Endothelial cell of umbilical vein (primary cell): ENCODE results near the gene MFN2. TPM values are rescaled to one million over a fixed set of nuclear protein-coding genes. Genes with fewer than 3 reads are reported as not detected.
A peak's percentile ranks its signal among the peaks of the same experiment; 100 is the strongest.
"Not testable (repeated sequence)": the region's sequence is repeated elsewhere in the genome, so short reads cannot be mapped to it uniquely, and the experiment has no call there.

Experiments used
- BruUV-seq: library from RNA; stranded (reverse); fragments of 400-500 nt; replicated peaks from 2 replicates; lab custom pipeline; 2021; lab: Mats Ljungman, UMichigan
- CTCF ChIA-PET: fragments of 300-600, 350-600 bp; sonication (Branson Sonifier 250); formaldehyde crosslinking; loops from one replicate; lab custom pipeline; 2021; ENCODE audit warnings: antibody characterized with exemption, inconsistent platforms; lab: Charles Lee
- POLR2A ChIA-PET: fragments of 300-600, 350-600 bp; sonication (Branson Sonifier 250); formaldehyde crosslinking; loops from one replicate; lab custom pipeline; 2021; ENCODE audit warnings: antibody characterized with exemption, inconsistent platforms; lab: Charles Lee
- DNase-seq: peaks from one replicate; pipeline ENCODE4 v3.0.0-alpha.2; 2011; ENCODE audit warnings: low read depth, low spot score
- FAIRE-seq: peaks from 2 replicates; lab custom pipeline; 2011; peaks lifted over from hg19 to GRCh38; lab: Jason Lieb, UNC
- H2AFZ ChIP-seq: 2 replicates; pipeline ENCODE4 v1.6.0; 2012; ENCODE audit warnings: low read depth, low read length, control low read depth, inconsistent platforms
- H3K27ac ChIP-seq: 2 replicates; pipeline ENCODE4 v1.5.1; 2011; ENCODE audit warnings: low read depth, mild to moderate bottlenecking, control low read depth, low read length, moderate library complexity; ENCODE audit not compliant: insufficient read depth
- H3K27me3 ChIP-seq, 2 experiments: 2 replicates each; pipeline versions ENCODE4 v1.6.0 to v1.6.1; 2011; ENCODE audit warnings: low read length in 2 of 2, mixed read lengths in 1 of 2; ENCODE audit not compliant: control insufficient read depth in 2 of 2, insufficient read depth in 2 of 2
- H3K36me3 ChIP-seq, 2 experiments: 2 replicates in 1 of 2; 3 replicates in 1 of 2; pipeline ENCODE4 v1.5.1; 2011; ENCODE audit warnings: low read length in 2 of 2, mild to moderate bottlenecking in 1 of 2, moderate library complexity in 1 of 2; ENCODE audit not compliant: control insufficient read depth in 2 of 2, insufficient read depth in 2 of 2; ENCODE audit errors: extremely low read depth in 1 of 2
- H3K4me1 ChIP-seq: 3 replicates; pipeline ENCODE4 v1.5.1; 2011; ENCODE audit warnings: mild to moderate bottlenecking, low read length; ENCODE audit not compliant: control insufficient read depth, insufficient read depth; ENCODE audit errors: extremely low read depth
- H3K4me2 ChIP-seq: 2 replicates; pipeline ENCODE4 v1.6.1; 2011; ENCODE audit warnings: low read length, control low read depth, mixed read lengths; ENCODE audit not compliant: insufficient read depth
- H3K4me3 ChIP-seq, 3 experiments: fragments of 200-600 bp in 1 of 3; sonication (generic), shearing (Covaris generic) in 1 of 3; replicated peaks in 1 of 3; 2 replicates each; pipeline ENCODE4 v1.5.1; 2011 to 2016; ENCODE audit warnings: control low read depth in 3 of 3, low read length in 3 of 3, mild to moderate bottlenecking in 2 of 3, inconsistent platforms in 1 of 3, low read depth in 1 of 3, moderate library complexity in 1 of 3; ENCODE audit not compliant: insufficient read depth in 1 of 3
- H3K79me2 ChIP-seq: 2 replicates; pipeline ENCODE4 v1.6.0; 2012; ENCODE audit warnings: low read length, inconsistent platforms; ENCODE audit not compliant: control insufficient read depth, insufficient read depth
- H3K9ac ChIP-seq: replicated peaks from 2 replicates; pipeline ENCODE3; 2011; ENCODE audit warnings: low read length, control low read depth; ENCODE audit not compliant: insufficient read depth; ENCODE audit errors: extremely low read depth
- H3K9me1 ChIP-seq: replicated peaks from 3 replicates; pipeline ENCODE4 v1.6.0; 2011; ENCODE audit warnings: mild to moderate bottlenecking, low read length; ENCODE audit not compliant: control insufficient read depth, insufficient read depth; ENCODE audit errors: extremely low read depth
- H3K9me3 ChIP-seq: replicated peaks from 2 replicates; pipeline ENCODE4 v1.5.1; 2012; ENCODE audit warnings: low read length, inconsistent platforms; ENCODE audit not compliant: control insufficient read depth, insufficient read depth
- H4K20me1 ChIP-seq: replicated peaks from 2 replicates; pipeline ENCODE3; 2011; ENCODE audit warnings: mild to moderate bottlenecking, low read length; ENCODE audit not compliant: control insufficient read depth, insufficient read depth; ENCODE audit errors: extremely low read depth
- CTCF ChIP-seq, 2 donors: IDR thresholded peaks; 1 replicate in 1 of 2; 2 replicates in 1 of 2; pipeline ENCODE4 v1.5.1; 2011; ENCODE audit warnings: low read length in 2 of 2, mild to moderate bottlenecking in 2 of 2, moderate library complexity in 2 of 2, control low read depth in 1 of 2, inconsistent platforms in 1 of 2, low read depth in 1 of 2; ENCODE audit not compliant: insufficient read depth in 1 of 2; ENCODE audit errors: extremely low read depth in 1 of 2
- EZH2 ChIP-seq: IDR thresholded peaks from 2 replicates; pipeline ENCODE4 v1.6.1; 2012; ENCODE audit warnings: borderline replicate concordance, low read depth, mild to moderate bottlenecking, moderate library complexity, low read length, inconsistent platforms; ENCODE audit not compliant: severe bottlenecking
- FOS ChIP-seq: IDR thresholded peaks from 2 replicates; pipeline ENCODE4 v1.6.1; 2011; ENCODE audit warnings: mild to moderate bottlenecking, low read length, moderate library complexity, borderline replicate concordance; ENCODE audit not compliant: insufficient read depth
- GATA2 ChIP-seq: IDR thresholded peaks from 2 replicates; pipeline ENCODE4 v1.7.0; 2011; ENCODE audit warnings: low read depth, mild to moderate bottlenecking, moderate library complexity, mixed read lengths, low read length; ENCODE audit not compliant: insufficient read length, insufficient read depth
- JUN ChIP-seq: IDR thresholded peaks from 2 replicates; pipeline ENCODE4 v1.6.1; 2011; ENCODE audit warnings: borderline replicate concordance, low read depth; ENCODE audit not compliant: insufficient read length, insufficient read depth
- MAX ChIP-seq: IDR thresholded peaks from 2 replicates; pipeline ENCODE4 v1.6.1; 2011; ENCODE audit not compliant: insufficient read depth, insufficient read length
- MYC ChIP-seq: IDR thresholded peaks from one replicate; pipeline ENCODE4 v1.6.1; 2011; ENCODE audit warnings: mild to moderate bottlenecking, low read depth, low read length
- POLR2A ChIP-seq: IDR thresholded peaks from 2 replicates; pipeline ENCODE4 v1.6.1; 2012; ENCODE audit warnings: low read depth, mild to moderate bottlenecking, control low read depth, low read length
- POLR2AphosphoS5 ChIP-seq: IDR thresholded peaks from 2 replicates; pipeline ENCODE4 v1.6.1; 2012; ENCODE audit warnings: low read depth, mild to moderate bottlenecking, control low read depth, low read length, moderate library complexity; ENCODE audit not compliant: insufficient read depth
- dilution Hi-C: fragments of 300-500 bp; cut with MboI; formaldehyde crosslinking; loops from one replicate; pipeline ENCODE4 v1.15.0; 2019; ENCODE audit warnings: low sequenced_read_pairs; ENCODE audit not compliant: extremely low pct_ligation_motif_present
- intact Hi-C: fragments of 100-400 bp; cut with micrococcal nuclease; formaldehyde crosslinking; loops from one replicate; pipeline ENCODE4 v1.10.0; 2022
- polyA plus RNA-seq, 4 experiments: library from polyadenylated mRNA; depleted of rRNA in 3 of 4; stranded (reverse) in 3 of 4; unstranded in 1 of 4; fragments of >200 nt; gene quantifications; 2 replicates each; pipeline versions ENCODE4 v1.2.1 to v1.2.3, GENCODE V29; 2011 to 2012; ENCODE audit warnings: missing spikeins in 1 of 4
- total RNA-seq: library from RNA; stranded (reverse); gene quantifications from 2 replicates; pipeline ENCODE4 v1.2.3, GENCODE V29; 2021

MFN2 gene
- total and polyA plus RNA-seq, 2 donors (not counting 3 experiments of a cell fraction or from before 2014, with no cell fraction given): 51.4 to 82.4 TPM

GRCh38 chr1:11935057-11935412 lies 45.2 kb upstream of the MFN2 start:
- Histone ChIP-seq H3K4me2 (peak overlapping the region; percentile 86), H3K9ac (peak overlapping the region; percentile 60), H3K79me2 (peaks cover 27% of the 10 kb centered on the region), H3K9me1 (no peaks in the 10 kb centered on the region), H3K4me1 (peaks cover 28% of the 10 kb centered on the region), H3K27me3 (no peaks in the 10 kb centered on the region), H3K36me3 (peaks cover 0 to 7% of the 10 kb centered on the region in 2 experiments), H3K4me3 (peak overlapping the region; percentile 41 to 70 (median 59)), H3K9me3 (no peaks in the 10 kb centered on the region), H4K20me1 (no peaks in the 10 kb centered on the region), H2AFZ (no peak overlapping the region), H3K27ac (peak overlapping the region; percentile 36)
- dilution Hi-C loops (no loop called here), intact Hi-C loops (no loop called here)
- ChIA-PET CTCF (interaction anchor here (1.2 kb wide), 1 partner anchor 47 kb away, joined by 3 read pairs; no protein-coding TSS in a partner anchor), POLR2A (interaction anchor here (1.4 to 1.5 kb wide), 2 partner anchors 25 to 27 kb away, joined by 8 to 10 read pairs; no protein-coding TSS in a partner anchor)
- DNase-seq: no peak
- no peak for FAIRE-seq
- TF ChIP-seq POLR2A (no peak), GATA2 (no peak), FOS (no peak), MAX (no peak), CTCF (IDR thresholded peaks at IDR 0.05; ENCODE audit: extremely low read depth in 1 of 2, insufficient read depth in 1 of 2, low read depth in 1 of 2, low read length in 2 of 2) (no peak), MYC (no peak), POLR2AphosphoS5 (no peak), EZH2 (no peak), JUN (no peak)
- BruUV-seq: no TSS peak

GRCh38 chr1:11935733-11936132 lies 44.5 kb upstream of the MFN2 start:
- intact Hi-C loops, FAIRE-seq: not testable (repeated sequence)
- TSS peak; percentile 28 for BruUV-seq

More at GRCh38 chr1:11935733-11936132, 44.5 kb upstream of the MFN2 start:
- H3K9me1 ChIP-seq, DNase-seq, CTCF ChIA-PET, H3K36me3 ChIP-seq, H3K9ac ChIP-seq, H2AFZ ChIP-seq, H3K4me2 ChIP-seq, dilution Hi-C loops, H3K27me3 ChIP-seq, H3K27ac ChIP-seq, H3K4me3 ChIP-seq, H3K9me3 ChIP-seq, H4K20me1 ChIP-seq: not testable (repeated sequence)
- peaks cover 27% of the 10 kb centered on the region for H3K79me2 ChIP-seq
- POLR2A ChIA-PET: interaction anchor here (1.0 kb wide), 1 partner anchor 19 kb away, joined by 3 read pairs; no protein-coding TSS in a partner anchor
- peaks cover 22% of the 10 kb centered on the region for H3K4me1 ChIP-seq
